HUDEP-2 (cell line): ENCODE data around the gene SLC35A4.

Experiments used
- DNase-seq, 76 experiments: peaks; one replicate each; lab custom pipeline; 2025; ENCODE audit not compliant: unreplicated experiment in 76 of 76; lab: John Stamatoyannopoulos, UW

The SLC35A4 gene

GRCh38 chr5:140564196-140565023 is at the start of gene SLC35A4, which contains the start of gene APBB3:
Gene SLC35A4, plus strand, starts transcription at chr5:140564828. Its CDS starts 2,342 bp downstream, at chr5:140567170.
Gene APBB3, minus strand, starts transcription at chr5:140564598. Its CDS starts 353 bp downstream, at chr5:140564245.
- peak in 75 of 76 experiments; percentile 63 to 98 (median 93) for DNase-seq

GRCh38 chr5:140524003-140524402 is 40.6 kb upstream of the SLC35A4 start:
- no peak for DNase-seq

- no peak for DNase-seq
Measured at GRCh38 chr5:140540227-140540626, 24.4 kb upstream of the SLC35A4 start.

GRCh38 chr5:140542972-140543371 is 21.7 kb upstream of the SLC35A4 start:
- no peak for DNase-seq

GRCh38 chr5:140544986-140545385 is 19.6 kb upstream of the SLC35A4 start:
- no peak for DNase-seq

- DNase-seq, result no peak
Measured at GRCh38 chr5:140545606-140546005, 19.0 kb upstream of the SLC35A4 start.

GRCh38 chr5:140546851-140547507 is 17.6 kb upstream of the SLC35A4 start:
- DNase-seq, result no peak

- DNase-seq, result peak in 74 of 76 experiments; percentile 24 to 95 (median 87)
Measured at GRCh38 chr5:140547508-140548299, 16.9 kb upstream of the SLC35A4 start, which contains the start of gene EIF4EBP3. Gene EIF4EBP3, plus strand, starts transcription at chr5:140547662. Its CDS starts 76 bp downstream, at chr5:140547738.

- peak in 13 of 76 experiments; percentile 2 to 54 (median 36) for DNase-seq
Measured at GRCh38 chr5:140548300-140548688, 16.3 kb upstream of the SLC35A4 start.

GRCh38 chr5:140548791-140549190 is 15.8 kb upstream of the SLC35A4 start:
- DNase-seq, result no peak

- peak in 57 of 76 experiments; percentile 2 to 66 (median 33) for DNase-seq
Measured at GRCh38 chr5:140549237-140550144, 15.1 kb upstream of the SLC35A4 start.

- no peak for DNase-seq
Measured at GRCh38 chr5:140550147-140551079, 14.2 kb upstream of the SLC35A4 start.

- DNase-seq, result no peak
Measured at GRCh38 chr5:140551872-140552271, 12.8 kb upstream of the SLC35A4 start.

GRCh38 chr5:140553657-140554056 is 11.0 kb upstream of the SLC35A4 start:
- DNase-seq, result no peak

GRCh38 chr5:140554454-140554853 is 10.2 kb upstream of the SLC35A4 start:
- DNase-seq, result peak in 13 of 76 experiments; percentile 3 to 49 (median 22)

- DNase-seq, result no peak
Measured at GRCh38 chr5:140555747-140556312, 8.8 kb upstream of the SLC35A4 start.

- no peak for DNase-seq
Measured at GRCh38 chr5:140556438-140556837, 8.2 kb upstream of the SLC35A4 start.

- peak in 74 of 76 experiments; percentile 8 to 90 (median 74) for DNase-seq
Measured at GRCh38 chr5:140557136-140557805, 7.4 kb upstream of the SLC35A4 start, which contains the start of gene SRA1. Gene SRA1, minus strand, starts transcription at chr5:140557473. Its CDS starts 21 bp downstream, at chr5:140557452.
